Left ventricle myocardium inferior (tissue), 1 donor: ENCODE data around the gene CCDC136. TPM values are rescaled to one million over a fixed set of nuclear protein-coding genes. Genes with fewer than 3 reads are reported as not detected.
A peak's percentile ranks its signal among the peaks of the same experiment; 100 is the strongest.

Experiments
- DNase-seq: peaks from one replicate; pipeline ENCODE4 v3.0.0-alpha.2; 2020
- H3K27ac ChIP-seq: fragments of 200-600 bp; replicated peaks from 2 replicates; pipeline ENCODE4 v1.8.0; 2021
- H3K27me3 ChIP-seq: fragments of 200-600 bp; 2 replicates; pipeline ENCODE4 v1.8.0; 2021; ENCODE audit warnings: low read depth
- H3K36me3 ChIP-seq: fragments of 200-600 bp; 2 replicates; pipeline ENCODE4 v1.8.0; 2021
- H3K4me1 ChIP-seq: fragments of 200-600 bp; 2 replicates; pipeline ENCODE4 v1.8.0; 2021
- H3K4me3 ChIP-seq: fragments of 200-600 bp; 2 replicates; pipeline ENCODE4 v1.8.0; 2021; ENCODE audit warnings: mild to moderate bottlenecking, moderate library complexity
- H3K9me3 ChIP-seq: fragments of 200-600 bp; replicated peaks from 2 replicates; pipeline ENCODE4 v1.8.0; 2021
- CTCF ChIP-seq: fragments of 200-600 bp; IDR thresholded peaks from 2 replicates; pipeline ENCODE4 v1.8.0; 2021; ENCODE audit warnings: antibody characterized with exemption, mild to moderate bottlenecking, borderline replicate concordance
- intact Hi-C: fragments of 100-400 bp; cut with micrococcal nuclease; formaldehyde crosslinking; loops from one replicate; pipeline ENCODE4 v1.11.0; 2022
- total RNA-seq: library from RNA; stranded (reverse); fragmentation: NEBNext Ultra II Directional; extraction: Animal tissue kit (Norgen Biotek cat#: 25700); gene quantifications from one replicate; pipeline ENCODE4 v1.2.1, GENCODE V29; 2021
- donor health status: DM: no; HTN: yes; CAD: no; lungs with severe emphysema.

The CCDC136 gene
- total RNA-seq, 1 donor from 2014 or later: 8.2 TPM

GRCh38 chr7:128865996-128866877 is 74.5 kb downstream of the CCDC136 start:
- H3K4me1 ChIP-seq: peaks cover 45% of the 10 kb centered on the region
- no peak overlapping the region for H3K4me3 ChIP-seq
- DNase-seq: no peak
- no peak for TF ChIP-seq CTCF
- peaks cover 17% of the 10 kb centered on the region for H3K36me3 ChIP-seq
- H3K9me3 ChIP-seq: no peaks in the 10 kb centered on the region
- no peak overlapping the region for H3K27ac ChIP-seq
- intact Hi-C loops: no loop called here
- peaks cover 10% of the 10 kb centered on the region for H3K27me3 ChIP-seq

GRCh38 chr7:128867241-128867640 is 75.5 kb downstream of the CCDC136 start:
- TF ChIP-seq CTCF: no peak
- no peak for DNase-seq
- H3K4me1 ChIP-seq: peaks cover 41% of the 10 kb centered on the region
- H3K9me3 ChIP-seq: no peaks in the 10 kb centered on the region
- peaks cover 17% of the 10 kb centered on the region for H3K36me3 ChIP-seq
- peaks cover 10% of the 10 kb centered on the region for H3K27me3 ChIP-seq
- no peak overlapping the region for H3K27ac ChIP-seq
- intact Hi-C loops: no loop called here
- no peak overlapping the region for H3K4me3 ChIP-seq

GRCh38 chr7:128867842-128868623 is 76.3 kb downstream of the CCDC136 start:
- Histone ChIP-seq H3K9me3 (no peaks in the 10 kb centered on the region), H3K36me3 (peaks cover 17% of the 10 kb centered on the region), H3K4me3 (no peak overlapping the region), H3K4me1 (peaks cover 35% of the 10 kb centered on the region), H3K27ac (no peak overlapping the region), H3K27me3 (peaks cover 10% of the 10 kb centered on the region)
- intact Hi-C loops: no loop called here
- no peak for DNase-seq
- TF ChIP-seq CTCF: no peak

- H3K4me3 ChIP-seq: peak overlapping the region; percentile 74
- peaks cover 10% of the 10 kb centered on the region for H3K27me3 ChIP-seq
- no peak for DNase-seq
- intact Hi-C loops: no loop called here
- H3K27ac ChIP-seq: no peak overlapping the region
- no peak for TF ChIP-seq CTCF
- no peaks in the 10 kb centered on the region for H3K9me3 ChIP-seq
- H3K4me1 ChIP-seq: peaks cover 29% of the 10 kb centered on the region
- peaks cover 17% of the 10 kb centered on the region for H3K36me3 ChIP-seq
Observed at GRCh38 chr7:128868624-128869137, 76.9 kb downstream of the CCDC136 start.

- peak; percentile 42 for DNase-seq
- H3K4me3 ChIP-seq: peak overlapping the region; percentile 74
- H3K27me3 ChIP-seq: peaks cover 10% of the 10 kb centered on the region
- intact Hi-C loops: no loop called here
- TF ChIP-seq CTCF: peak; percentile 33
- H3K36me3 ChIP-seq: peaks cover 17% of the 10 kb centered on the region
- H3K4me1 ChIP-seq: peaks cover 22% of the 10 kb centered on the region
- no peaks in the 10 kb centered on the region for H3K9me3 ChIP-seq
- H3K27ac ChIP-seq: no peak overlapping the region
Observed at GRCh38 chr7:128869138-128869943, 77.6 kb downstream of the CCDC136 start.
